Activated CD4-positive, alpha-beta T cell treated with anti-CD3 and anti-CD28 coated beads for 4 hours (primary cell): Measurements from ENCODE around the gene CASP3.
"Not testable (repeated sequence)": the region's sequence is repeated elsewhere in the genome, so short reads cannot be mapped to it uniquely, and the experiment has no call there.

Experiments
- DNase-seq, 2 donors: peaks; one replicate each; pipeline ENCODE4 v3.0.0-alpha.2; 2020

The CASP3 gene

DNA sequence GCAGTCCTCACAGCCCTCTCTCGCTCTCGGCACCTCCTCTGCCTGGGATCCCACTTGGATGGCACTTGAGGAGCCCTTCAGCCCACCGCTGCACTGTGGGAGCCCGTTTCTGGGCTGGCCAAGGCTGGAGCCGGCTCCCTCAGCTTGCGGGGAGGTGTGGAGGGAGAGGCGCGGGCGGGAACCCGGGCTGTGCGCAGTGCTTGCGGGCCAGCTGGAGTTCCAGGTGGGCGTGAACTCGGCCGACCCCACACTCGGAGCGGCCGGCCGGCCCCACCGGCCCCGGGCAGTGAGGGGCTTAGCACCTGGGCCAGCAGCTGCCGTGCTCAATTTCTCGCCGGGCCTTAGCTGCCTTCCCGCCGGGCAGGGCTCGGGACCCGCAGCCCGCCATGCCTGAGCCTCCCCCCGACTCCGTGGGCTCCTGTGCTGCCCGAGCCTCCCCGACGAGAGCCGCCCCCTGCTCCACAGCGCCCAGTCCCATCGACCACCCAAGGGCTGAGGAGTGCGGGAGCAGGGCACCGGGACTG lies 57.4 kb downstream of the CASP3 start:
- not testable (repeated sequence) for DNase-seq

DNA sequence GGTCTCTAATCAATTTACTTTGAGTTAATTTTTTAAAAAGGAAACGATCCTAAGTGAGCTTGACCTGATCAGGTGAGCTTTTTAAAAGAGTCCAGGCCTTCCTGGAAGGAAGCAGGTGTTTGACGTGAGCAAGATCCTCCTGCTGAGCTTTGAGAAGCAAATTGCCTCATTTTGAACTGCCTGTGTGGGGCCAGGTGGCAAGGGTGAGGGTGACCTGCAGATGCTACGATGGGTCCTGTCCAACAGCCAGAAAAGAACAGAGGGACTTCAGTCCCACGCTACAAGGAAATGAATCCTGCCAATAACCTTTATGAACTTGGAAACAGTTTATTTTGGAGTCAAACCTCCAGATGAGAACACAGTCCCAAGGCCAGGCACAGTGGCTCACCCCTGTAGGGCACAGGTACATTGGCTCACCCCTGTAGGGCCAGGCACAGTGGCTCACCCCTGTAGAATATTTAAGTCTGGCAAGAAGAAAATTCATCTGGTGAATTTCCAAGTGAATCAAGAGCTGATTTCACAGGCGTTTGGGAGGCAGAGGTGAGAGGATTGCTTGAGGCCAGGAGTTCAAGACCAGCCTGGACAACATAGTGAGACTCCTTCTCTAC lies 58.1 kb downstream of the CASP3 start:
- no peak for DNase-seq

DNA sequence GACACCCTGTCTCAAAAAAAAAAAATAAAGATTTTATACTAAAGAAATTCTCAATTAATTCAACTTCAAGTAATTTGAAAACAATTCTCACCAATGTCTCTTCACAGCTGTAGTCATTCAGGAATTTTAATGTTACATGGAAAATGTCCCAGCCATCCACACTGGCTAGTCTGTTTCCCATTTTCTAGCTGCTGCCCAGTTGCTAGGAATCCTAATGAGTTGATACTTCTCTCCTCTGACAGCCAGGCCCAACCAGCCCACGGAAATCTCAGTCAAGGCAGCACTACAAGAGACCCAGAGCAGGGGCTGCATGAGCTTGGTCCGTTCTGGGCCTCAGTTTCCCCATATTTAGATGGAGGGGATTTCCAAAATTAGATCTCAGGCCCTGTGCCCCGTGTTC lies 59.1 kb downstream of the CASP3 start:
- DNase-seq: no peak

DNA sequence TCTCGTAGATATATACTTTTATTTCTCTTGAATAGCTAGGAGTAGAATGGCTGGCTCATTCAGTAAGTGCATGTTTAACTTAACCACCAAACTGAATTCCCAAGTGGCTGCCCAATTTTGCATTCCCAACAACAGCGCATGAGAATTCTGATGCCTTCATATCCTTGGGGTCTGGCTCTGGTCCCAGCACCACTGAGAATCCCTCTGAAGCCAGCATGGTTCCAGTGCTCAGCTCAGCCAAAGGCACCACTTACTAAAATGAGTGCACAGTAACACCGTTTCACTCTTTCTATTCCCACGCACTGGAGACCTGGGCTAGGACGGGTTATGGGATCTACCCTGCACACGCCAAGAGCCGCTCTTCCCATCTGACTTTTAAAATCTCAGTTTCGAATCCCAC lies 60.4 kb downstream of the CASP3 start:
- no peak for DNase-seq

DNA sequence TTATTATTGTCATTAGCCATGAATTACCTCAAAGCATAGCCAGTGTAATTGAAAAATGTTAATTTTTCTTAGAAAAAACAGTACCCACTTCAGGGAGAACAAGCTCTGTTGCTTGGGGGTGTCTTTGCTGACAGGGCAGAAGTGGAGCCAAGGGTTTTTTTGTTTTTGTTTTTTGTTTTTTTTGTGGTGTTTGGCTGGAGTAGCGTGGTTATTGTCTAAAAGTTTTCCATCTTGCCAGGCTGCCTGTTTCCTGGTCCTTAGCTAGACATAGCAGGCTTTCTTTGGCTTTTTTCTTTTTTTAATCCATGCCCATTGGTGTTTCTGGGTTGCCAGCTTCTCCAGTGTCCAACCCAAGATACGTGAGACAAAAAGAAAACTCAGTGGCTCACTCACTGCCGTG lies 61.5 kb downstream of the CASP3 start:
- no peak for DNase-seq

DNA sequence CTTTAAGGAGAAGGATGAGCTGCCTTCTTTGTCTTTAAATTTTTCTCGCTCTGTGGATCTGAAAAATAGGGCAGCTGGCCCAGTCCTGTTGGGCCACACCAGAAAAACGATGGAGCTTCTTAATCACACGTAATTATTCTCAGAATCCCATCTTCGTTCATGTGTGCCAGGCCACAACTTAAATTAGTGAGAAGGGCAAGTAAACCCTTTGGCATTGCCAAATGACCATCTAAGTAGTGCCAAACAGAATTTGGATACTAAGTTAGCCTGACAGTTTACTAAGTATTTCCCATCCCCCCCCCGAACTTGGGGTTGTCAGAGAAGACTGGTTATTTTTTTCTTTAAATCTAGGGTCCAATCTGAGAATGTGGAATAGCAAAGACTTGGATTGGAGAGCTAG lies 62.0 kb downstream of the CASP3 start:
- no peak for DNase-seq

DNA sequence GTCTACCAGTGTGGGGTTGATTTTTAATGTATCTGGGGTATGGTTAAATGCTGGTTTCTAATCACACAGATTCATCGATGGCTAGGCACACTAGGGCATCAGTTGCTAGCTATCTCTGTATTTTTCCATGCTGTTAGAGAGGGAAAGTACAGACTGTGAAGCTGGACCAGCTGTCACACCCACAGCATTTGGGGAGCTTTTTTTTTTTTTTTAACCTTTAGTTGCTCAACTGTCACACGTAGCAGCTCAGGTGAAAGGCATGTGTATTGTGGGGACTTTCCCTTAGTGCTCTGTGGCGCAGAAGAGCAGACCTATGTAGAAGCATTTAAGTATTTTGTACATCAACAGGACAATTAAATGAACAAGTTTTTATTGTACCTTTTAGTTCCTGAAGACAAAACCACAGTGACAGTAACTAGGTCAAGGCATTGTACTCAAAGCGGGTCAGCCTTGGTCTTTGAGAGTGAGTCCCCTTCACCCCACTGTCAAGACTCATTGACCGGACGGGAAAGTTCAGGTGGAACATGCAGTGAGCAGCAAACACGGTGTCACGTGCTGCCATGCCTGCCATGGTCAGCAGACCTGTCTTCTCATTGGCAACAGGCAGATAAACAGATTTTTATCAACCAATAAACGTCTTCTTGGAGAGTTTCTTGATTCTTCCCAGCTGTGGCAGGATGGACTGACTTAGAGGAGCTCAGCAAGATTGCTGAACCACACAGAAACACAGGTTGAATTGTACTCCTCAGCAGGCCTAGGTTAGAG lies 65.3 kb downstream of the CASP3 start:
- peak; percentile 6 to 8 for DNase-seq
